ENCODE data around the gene SURF6. TPM values are rescaled to one million over a fixed set of nuclear protein-coding genes. Genes with fewer than 3 reads are reported as not detected.
"Not testable (repeated sequence)": the region's sequence is repeated elsewhere in the genome, so short reads cannot be mapped to it uniquely, and the experiment has no call there.

The SURF6 gene
- total RNA-seq, 1 experiment from 2014 or later, result 36.1 TPM

DNA sequence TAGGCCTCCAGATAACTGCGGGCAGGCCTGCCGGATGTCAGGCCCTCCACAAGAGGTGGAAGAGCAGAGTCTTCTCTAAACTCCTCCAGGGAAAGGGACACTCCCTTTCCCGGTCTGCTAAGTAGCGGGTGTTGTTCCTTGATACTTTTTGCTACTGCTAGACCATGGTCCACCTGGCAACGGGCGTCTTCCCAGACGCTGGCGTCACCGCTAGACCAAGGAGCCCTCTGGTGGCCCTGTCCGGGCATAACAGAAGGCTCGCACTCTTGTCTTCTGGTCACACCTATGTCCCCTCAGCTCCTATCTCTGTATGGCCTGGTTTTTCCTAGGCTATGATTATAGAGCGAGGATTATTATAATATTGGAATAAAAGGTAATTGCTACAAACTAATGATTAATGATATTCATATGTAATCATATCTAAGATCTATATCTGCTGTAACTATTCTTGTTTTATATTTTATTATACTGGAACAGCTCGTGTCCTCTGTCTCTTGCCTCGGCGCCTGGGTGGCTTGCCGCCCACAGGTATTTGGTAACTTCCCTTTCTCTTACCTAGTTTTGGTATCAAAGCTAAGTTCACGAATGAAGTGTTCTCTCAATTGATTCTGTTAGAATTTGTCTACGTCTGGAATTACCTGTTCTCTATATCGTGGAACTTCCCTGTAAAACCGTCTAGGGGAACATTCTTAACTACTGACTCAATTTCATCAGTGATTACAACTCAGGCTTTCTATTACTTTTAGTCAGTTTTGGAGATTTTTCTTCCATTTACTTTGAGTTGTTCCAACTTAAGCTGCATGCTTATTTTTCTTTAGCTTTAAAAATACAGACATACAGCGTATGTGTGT, 6.5 kb downstream of the SURF6 start:
- DNase-seq (ENCODE audit: low read depth), result peak; percentile 44

DNA sequence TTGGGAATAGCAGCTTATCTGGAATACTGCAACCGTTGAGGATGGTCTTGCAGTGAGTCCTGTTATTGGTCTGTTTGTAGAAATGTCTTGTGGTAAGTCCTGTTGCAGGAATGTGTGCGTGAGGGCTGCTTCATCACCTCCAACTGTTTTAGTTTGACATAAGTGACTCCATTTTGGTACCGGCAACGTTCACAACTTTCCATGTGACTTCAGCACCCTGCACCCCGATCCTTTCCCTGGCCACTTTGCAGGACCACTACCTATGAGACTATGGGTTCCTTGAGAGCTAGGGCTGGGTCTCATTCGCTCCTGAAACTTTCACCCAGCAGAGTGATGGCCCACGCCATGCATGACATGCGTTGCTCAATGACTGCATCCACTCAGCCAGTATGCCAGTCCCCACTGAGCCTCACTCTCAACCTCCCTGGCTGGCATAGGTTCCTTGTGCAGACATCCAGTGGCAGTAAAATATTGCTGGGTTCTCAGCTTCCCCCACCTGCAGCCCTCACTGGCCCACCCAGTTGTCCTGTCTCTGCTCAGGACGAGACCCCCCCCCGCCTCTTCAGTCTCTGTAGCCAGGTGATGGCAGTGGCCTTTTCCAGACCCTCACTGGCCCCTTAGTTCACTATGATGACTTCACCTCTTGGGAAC, 8.0 kb downstream of the SURF6 start:
- DNase-seq (ENCODE audit: low read depth), result no peak

DNA sequence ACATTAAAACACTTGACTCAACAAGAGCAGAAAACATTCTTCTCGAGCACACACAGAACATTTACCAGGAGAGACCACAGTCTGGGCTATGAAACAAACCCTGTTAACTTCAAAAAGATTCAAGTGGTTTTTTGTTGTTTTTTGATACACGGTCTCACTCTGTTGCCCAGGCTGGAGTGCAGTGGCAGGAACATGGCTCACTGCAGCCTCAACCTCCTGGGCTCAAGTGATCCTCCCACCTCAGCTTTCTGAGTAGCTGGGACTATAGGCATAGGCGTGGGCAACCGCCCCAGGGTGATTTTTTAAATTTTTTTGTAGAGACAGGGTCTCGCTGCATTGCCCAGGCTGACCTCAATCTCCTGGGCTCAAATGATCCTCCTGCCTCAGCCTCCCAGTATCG, 9.0 kb downstream of the SURF6 start:
- DNase-seq (ENCODE audit: low read depth), result not testable (repeated sequence)

DNA sequence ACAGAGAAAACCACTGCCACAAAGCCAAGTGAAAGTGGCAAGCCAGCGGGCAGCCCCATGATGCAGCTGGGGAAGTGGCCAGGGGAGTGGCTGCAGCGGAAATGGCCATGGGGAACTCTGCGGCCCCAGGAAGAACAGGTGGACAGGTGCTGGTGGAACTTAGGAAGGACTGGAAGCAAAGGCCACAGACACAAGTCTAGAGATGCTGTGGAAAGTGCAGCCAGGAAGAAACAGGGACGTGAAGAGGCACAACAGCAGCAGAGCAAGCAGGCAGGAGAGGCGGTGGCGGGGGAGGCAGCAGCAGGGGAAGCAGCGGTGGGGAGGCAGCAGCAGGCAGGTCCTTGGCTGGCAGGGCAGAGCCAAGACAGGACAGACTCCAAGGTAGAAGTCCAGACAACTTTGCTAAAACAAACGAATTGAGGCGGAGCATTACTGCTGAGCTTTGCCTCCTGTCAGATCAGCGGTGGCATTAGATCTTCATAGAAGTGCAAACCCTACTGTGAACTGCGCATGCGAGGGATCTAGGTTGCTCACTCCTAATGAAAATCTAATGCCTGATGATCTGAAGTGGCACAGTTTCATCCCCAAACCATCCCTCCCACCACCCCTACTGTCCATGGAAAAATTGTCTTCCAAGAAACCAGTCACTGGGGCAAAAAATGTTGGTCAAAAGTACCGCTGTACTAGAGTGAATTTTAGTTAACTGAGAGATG, 11.8 kb downstream of the SURF6 start:
- no peak for DNase-seq (ENCODE audit: low read depth)

DNA sequence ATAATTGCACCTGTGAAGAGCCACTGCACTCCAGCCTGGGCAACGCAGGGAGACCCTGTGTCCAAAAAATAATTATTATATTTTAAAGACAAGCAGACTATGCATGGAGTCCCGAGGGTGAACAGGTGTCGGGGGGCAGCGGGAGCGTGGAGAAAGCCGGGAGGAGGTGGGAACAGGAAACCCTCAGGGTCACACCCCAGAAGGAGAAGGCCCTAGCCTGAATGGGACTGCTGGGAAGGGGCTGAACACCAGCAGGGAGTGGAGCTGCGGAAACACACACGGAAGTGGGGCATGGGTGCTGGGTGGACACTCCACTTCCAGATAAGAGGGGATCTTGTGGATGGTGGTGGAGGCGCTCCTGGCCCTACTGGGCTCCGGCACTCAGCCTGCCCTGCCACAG, 12.8 kb downstream of the SURF6 start:
- no peak for DNase-seq (ENCODE audit: low read depth)

DNA sequence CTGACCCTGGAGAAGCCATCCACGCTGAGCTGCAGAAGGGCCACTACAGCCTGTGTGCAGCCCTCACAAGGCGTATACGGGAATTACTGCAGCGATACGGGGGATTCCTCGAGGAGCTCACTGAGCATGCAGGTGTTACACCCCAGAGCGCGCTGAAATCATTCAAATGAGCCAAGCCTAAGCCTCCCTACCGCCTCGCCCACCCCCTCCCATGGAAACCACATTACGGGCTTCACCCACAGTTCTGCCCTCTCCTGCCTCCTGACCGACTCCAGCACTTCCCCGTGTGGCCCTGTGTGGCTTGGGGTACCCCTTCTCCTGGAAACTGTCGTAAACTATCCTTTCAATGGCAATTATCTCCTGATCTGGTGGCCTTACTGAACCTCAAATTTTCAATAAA, 13.3 kb downstream of the SURF6 start:
- no peak for DNase-seq (ENCODE audit: low read depth)

DNA sequence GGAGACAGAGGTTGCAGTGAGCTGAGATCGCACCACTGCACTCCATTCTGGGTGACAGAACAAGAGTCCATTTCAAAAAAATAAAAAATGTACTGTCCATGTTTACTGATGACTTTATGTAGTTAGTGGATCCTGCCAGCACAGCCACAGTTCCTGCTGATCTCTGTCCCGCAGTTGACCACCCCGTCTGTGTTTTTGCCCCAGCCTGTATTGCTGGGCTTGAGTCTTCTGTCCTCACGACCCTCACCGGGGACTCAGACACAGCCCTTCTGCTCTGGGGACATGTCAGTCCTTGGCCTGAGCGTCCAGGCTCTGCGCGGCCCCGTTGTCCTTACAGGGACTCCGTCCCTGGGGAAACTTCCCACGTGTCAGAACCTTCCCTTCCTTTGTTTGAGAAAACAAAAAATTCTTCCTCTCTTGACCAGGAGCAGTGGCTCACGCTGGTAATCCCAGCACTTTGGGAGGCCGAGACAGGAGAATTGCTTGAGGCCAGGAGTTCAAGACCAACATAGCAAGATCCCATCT, 14.5 kb downstream of the SURF6 start:
- DNase-seq (ENCODE audit: low read depth), result no peak

DNA sequence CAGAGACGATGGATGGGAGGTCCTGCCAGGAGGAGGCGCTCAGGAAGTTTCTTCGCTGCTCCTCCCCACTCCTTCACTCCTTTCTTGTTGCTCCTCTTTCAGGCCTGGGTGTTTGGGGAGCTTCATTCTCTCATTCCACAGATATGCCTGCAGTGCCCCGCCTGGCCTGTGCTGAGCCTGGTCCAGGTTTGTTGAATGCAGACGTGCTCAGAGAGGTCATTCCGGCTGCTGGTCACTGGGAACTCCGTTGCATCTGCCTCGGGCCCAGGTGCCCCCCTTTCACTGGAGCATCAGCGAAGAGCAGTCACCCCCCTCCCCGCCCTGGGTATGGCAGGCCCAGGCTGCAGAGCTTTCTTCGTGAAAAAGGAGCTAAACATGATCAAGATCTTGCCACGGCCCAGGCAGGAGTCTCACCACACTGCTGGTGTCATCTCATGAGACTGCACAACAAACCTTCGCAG, 15.5 kb downstream of the SURF6 start:
- DNase-seq (ENCODE audit: low read depth), result no peak

DNA sequence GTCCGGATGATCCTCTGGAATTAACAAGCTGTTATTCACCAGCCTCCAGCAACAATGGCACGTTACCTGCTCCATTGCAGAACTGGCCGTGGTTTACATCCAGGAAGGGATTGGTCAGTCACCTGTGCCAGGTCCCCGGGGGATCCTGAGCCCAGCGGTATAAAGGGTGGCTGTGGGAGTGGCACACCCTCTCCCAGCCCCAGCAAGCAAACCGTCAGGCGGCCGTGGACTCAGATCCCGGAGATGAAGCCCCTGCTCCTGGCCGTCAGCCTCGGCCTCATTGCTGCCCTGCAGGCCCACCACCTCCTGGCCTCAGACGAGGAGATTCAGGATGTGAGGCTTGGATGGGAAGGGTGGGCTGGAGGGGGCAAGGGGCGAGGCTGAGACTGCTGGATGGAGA, 18.4 kb downstream of the SURF6 start:
- not testable (repeated sequence) for DNase-seq (ENCODE audit: low read depth)

DNA sequence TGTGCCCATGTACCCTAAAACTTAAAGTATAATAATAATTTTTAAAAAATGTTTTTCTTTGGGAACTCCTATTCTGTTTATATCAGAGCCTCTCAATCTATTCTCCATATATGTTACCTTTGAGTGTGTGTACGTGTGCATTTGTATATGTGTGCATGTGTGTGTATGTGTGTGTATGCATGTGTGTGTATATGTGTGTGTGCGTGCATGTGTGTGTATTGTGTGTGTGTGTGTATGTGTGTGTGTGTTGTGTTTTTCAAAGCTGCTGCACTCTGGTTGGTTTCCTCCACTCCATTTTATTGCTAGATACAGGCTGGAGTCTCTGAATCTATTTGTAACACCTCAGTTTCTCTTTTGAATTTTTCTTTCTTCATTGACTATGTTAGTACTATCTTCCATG, 20.0 kb downstream of the SURF6 start:
- no peak for DNase-seq (ENCODE audit: low read depth)

DNA sequence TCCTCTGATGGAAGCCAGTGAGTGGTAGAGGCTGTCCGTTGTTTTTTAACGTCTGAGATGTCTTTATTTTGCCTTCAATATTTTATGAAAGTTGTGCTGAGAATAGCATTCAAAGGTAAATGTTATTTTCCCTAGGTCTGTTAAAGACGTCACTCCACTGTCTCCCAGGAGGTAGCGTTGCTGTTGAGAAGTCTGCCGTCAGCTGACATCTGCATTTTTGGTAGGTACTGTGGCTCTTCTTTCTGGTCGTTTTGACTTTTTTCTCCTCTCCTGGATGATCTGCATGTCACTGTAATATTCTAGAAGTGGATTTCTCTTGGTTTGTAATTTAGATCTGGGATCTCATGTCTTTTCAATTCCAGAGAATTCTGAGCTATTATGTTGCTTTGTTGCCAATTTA, 26.4 kb downstream of the SURF6 start:
- DNase-seq (ENCODE audit: low read depth), result no peak

DNA sequence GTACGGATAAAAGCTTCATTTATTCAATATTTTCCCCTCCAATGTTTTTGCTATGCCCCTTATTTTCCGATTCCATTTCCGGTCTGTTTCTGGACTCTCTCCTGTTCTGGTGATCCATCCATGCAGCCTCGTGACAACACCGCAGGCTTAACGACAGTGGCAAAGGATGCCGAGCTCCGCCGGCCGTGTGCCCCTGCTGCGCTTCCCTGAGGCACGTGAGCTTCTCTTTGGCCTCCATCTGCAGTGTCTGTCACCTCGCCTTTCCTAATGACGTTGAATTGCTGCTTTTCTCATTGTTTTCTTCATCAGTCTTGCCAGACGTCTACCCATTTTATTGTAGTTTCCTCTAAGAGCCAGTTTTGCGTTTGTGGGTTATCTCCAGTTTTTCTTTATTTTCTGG, 28.7 kb downstream of the SURF6 start:
- DNase-seq (ENCODE audit: low read depth), result no peak

DNA sequence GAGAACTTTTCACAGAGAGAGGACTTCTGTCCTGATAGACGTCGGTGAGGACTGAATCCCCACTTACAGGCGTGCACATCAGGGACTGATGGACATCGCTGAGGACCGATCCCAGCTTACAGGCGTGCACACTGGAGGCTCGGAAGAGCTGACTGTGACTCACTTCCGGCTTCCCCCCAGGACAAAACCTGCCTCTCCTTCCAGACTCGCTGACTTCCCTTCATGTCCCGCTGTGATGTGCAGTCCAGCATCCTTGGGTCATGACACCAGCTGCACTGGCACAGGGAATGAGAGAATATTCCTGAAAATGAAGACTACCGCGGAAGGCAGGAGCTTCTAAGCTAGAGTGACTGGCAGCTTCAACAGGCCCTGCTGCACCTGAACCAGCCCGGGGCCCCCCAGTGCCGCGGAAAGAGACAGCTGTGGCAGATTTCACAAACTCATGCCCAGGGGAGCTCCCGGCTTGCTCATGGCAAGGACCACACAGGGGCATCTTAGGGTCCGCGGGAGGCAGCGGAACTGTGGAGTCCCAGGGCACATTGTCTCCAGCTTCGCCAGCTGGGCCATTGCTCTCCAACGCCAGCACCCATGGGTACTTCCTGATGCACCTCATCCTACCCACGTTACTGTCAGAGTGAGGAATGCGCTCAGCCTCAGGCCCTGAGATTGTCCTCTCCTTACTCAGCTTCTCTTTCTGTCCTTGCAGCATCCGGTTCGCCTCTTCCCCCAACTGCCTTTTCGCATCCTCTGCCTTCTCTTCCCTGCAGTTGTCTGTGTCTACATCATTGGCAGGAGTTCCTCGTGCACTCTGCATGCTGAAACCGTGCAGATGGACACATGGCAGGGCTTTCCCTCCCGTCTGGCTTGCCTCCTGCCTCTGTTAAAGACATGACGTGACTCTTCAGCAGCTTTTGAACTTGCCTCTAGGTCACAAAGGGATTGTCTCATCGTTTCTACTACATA, 29.5 kb downstream of the SURF6 start:
- DNase-seq (ENCODE audit: low read depth), result peak; percentile 62

DNA sequence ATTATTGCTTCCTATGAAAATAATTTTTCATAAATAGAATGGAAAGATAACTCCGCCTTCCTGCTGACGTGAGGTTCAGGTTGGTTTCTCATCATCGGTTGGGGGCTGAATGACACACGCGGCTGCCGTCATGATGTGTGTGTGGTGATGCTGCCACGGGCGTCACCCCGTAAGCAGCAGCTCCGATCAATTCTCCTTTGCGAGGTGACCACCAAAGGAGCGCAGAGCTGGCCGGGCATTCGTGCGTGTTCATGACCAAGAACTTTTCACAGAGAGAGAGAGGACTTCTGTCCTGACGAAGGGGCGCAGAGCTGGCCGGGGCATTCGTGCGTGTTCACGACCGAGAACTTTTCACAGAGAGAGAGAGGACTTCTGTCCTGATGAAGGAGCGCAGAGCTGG, 30.3 kb downstream of the SURF6 start:
- DNase-seq (ENCODE audit: low read depth), result no peak

DNA sequence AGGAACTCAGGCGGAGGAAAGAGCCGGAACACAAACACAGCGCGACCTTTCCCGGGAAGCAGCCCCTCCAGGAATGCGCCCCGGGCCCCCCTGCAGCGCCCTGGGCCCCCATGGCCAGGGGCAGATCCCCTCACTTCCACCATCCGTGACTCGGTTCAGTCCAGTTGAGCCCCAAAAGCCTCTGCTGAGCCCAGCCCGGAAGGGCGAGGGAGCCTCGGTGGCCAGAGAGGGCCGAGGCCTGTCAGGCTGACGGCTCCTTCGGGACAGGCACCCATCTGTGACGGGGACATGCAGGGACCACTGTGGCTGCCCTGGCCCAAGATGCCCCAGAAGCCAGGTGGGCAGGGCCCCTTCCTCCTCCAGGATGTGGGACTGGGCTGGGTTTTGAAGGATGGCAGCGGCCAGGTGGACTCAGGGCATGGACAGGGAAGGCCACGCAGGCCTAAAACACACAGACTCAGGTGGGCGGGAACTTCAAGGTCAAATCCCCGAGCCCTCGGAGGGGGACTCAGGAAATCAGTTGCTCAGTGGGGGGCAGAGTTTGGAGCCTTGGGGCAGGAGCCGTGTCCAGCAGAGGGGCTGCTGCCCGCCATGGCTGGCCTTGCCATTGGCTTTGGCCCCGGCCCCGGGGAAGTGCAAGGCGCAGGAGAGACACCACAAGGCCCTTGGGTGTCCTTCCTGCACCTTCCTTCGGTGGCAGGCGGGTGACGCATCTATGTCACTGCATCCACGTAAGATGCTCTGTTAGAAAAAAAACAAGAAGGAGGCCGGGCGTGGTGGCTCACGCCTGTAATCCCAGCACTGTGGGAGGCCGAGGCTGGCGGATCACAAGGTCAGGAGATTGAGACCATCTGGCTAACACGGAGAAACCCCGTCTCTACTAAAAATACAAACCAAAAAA, 31.3 kb downstream of the SURF6 start:
- no peak for DNase-seq (ENCODE audit: low read depth)

DNA sequence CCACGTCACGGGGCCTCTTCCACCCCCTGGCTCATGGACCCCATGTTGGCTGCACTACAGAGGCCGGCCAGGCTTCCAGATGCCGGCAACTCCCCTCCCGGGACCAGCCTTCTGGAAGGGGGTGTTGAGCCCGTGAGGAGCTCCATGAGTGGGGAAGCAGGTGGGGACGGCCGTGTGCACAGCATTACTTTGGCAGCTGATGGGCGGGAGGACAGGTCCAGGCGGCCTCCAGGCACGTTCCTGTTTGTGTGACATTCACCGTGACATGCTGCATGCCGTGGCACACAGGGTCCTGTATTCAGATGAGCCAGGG, 31.9 kb downstream of the SURF6 start:
- DNase-seq (ENCODE audit: low read depth), result no peak

DNA sequence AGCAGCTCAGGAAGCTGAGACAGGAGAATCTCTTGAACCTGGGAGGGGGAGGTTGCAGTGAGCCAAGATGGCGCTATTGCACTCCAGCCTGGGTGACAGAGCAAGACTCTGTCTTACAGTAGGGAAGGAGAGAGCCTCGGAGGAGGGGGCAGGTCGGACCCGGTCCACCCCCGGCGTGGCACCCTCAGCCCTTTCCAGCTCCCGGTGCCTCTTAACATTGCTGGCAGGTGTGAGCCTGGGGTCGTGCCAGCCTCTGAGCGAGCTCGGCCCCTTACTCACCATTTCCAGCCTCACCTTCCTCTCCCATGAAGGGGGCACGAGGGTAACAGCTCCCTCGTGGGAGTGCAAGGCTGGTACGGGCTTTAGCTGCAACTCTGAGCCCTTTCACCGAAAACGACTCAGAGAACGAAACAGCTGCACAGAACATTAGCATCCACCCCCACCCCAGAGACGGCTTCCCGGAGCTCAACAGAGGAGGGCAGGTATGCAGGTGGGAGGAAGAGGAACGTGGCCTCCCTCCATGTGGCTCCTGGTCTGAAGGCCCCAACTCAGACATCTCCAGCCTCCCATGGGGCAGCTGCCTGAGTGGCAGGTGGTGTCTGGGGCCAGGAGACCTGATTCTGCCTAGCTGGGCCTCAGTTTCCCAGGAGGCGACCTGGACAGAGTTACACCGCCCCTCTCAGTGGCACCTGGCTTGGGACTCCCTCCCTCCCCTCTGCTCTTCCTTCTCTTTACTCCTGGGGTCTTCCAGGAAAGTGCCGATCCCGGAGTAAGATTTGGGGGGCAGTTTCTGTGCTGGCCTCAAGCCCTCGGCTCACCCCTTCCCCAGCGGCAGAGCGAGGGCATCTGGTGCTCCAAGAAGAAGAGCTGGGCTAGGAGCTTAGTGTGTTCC, 32.5 kb downstream of the SURF6 start:
- no peak for DNase-seq (ENCODE audit: low read depth)

DNA sequence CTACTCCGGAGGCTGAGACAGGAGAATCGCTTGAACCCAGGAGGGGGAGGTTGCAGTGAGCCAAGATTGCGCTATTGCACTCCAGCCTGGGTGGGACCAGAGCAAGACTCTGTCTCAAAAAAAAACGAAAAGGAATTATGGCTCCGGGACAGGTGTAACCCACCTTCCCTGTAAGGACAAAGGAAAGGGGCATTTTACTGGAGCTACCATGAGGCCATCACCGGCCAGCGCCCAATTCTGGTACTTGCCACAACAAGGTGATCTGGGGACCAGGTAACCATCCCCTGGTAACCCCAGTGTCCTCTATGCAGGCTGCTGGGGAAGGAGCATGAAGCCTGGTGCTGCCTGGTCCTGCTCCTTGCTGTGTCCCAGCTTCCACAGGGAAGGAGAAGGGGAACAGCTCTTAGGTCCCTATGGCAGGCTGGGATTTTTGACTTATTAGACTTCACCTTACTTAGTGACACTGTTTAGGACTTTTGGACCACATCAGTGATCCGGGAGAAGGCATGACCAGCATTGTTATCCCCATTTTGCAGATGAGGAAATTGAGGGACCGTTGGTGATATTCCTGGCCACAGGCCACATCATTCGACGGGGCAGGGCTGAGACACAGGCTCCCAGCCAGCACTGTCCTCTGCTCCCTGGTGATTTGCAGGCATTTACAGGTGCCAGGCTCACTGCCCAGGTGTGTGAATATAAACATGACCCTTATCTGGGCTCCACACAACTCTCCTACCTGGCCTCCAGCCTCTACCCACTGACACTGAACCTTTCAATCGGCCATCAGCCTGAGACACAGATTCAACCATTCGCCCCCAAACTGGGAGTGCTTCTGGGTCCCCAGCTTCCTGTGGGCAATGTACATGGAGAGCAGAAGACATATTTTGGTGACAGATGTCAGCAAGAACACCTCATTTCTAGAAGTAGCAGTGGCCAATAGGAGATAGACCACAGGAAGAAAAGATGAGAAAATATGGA, 34.4 kb downstream of the SURF6 start:
- no peak for DNase-seq (ENCODE audit: low read depth)
